Gastrocnemius medialis (tissue), 4 donors: ENCODE results near the gene ZNF778. TPM values are rescaled to one million over a fixed set of nuclear protein-coding genes. Genes with fewer than 3 reads are reported as not detected.
A peak's percentile ranks its signal among the peaks of the same experiment; 100 is the strongest.
"Not testable (repeated sequence)": the region's sequence is repeated elsewhere in the genome, so short reads cannot be mapped to it uniquely, and the experiment has no call there.

Experiments used
- ATAC-seq, 2 donors: fragments of 150-250 bp; one replicate each; pipeline ENCODE4 v1.9.1; 2016
- DNase-seq, 2 donors: peaks; one replicate each; pipeline ENCODE4 v3.0.0-alpha.2; 2019
- H3K27ac ChIP-seq, 4 donors: fragments of 200-600 bp; sonication (generic); 1 replicate in 1 of 4; 2 replicates in 3 of 4; pipeline ENCODE4 v1.5.1; 2016 to 2018; ENCODE audit warnings: mild to moderate bottlenecking in 2 of 4, moderate library complexity in 1 of 4
- H3K27me3 ChIP-seq, 3 donors: fragments of 200-600 bp; sonication (generic) in 2 of 3; 1 replicate in 1 of 3; 2 replicates in 2 of 3; pipeline versions ENCODE4 v1.5.1 to v1.6.0; 2016 to 2019; ENCODE audit warnings: mild to moderate bottlenecking in 1 of 3, moderate library complexity in 1 of 3
- H3K36me3 ChIP-seq, 2 donors: fragments of 200-600 bp; sonication (generic) in 1 of 2; one replicate each; pipeline ENCODE4 v1.5.1; 2017 to 2018
- H3K4me1 ChIP-seq, 2 donors: fragments of 200-600 bp; sonication (generic) in 1 of 2; one replicate each; pipeline ENCODE4 v1.5.1; 2016 to 2017; ENCODE audit warnings: mild to moderate bottlenecking in 2 of 2
- H3K4me3 ChIP-seq, 4 donors: fragments of 200-600 bp; sonication (generic) in 3 of 4; 1 replicate in 1 of 4; 2 replicates in 3 of 4; pipeline ENCODE4 v1.5.1; 2016 to 2019; ENCODE audit warnings: mild to moderate bottlenecking in 2 of 4
- H3K9me3 ChIP-seq, 3 donors: fragments of 200-600 bp; sonication (generic) in 2 of 3; 1 replicate in 1 of 3; 2 replicates in 2 of 3; pipeline ENCODE4 v1.5.1; 2016 to 2019
- CTCF ChIP-seq, 5 experiments: fragments of 450-650 bp in 3 of 5; fragments of 200-600 bp in 2 of 5; sonication (generic) in 2 of 5; IDR thresholded peaks in 4 of 5; conservative IDR thresholded peaks in 1 of 5; 1 replicate in 4 of 5; 2 replicates in 1 of 5; pipeline ENCODE4 v1.5.1; 2016 to 2019; ENCODE audit warnings: antibody characterized with exemption in 5 of 5, mild to moderate bottlenecking in 3 of 5, moderate library complexity in 3 of 5
- POLR2A ChIP-seq, 2 donors: fragments of 450-650 bp; IDR thresholded peaks; one replicate each; pipeline ENCODE4 v1.6.1; 2017; ENCODE audit warnings: antibody characterized with exemption in 2 of 2, mild to moderate bottlenecking in 2 of 2, moderate library complexity in 2 of 2
- in situ Hi-C, 4 donors: fragments of 200-750 bp; cut with MboI; loops; one replicate each; pipeline versions ENCODE4 v1.15.0 to v1.8.0; 2017; ENCODE audit warnings: low sequenced_read_pairs in 4 of 4
- intact Hi-C: fragments of 100-400 bp; cut with DNase I; formaldehyde crosslinking; loops from one replicate; pipeline ENCODE4 v1.15.1; 2023; ENCODE audit warnings: low total_unique reads
- total RNA-seq, 4 donors: library from RNA; depleted of rRNA; stranded (reverse); fragments of >200 nt; gene quantifications; one replicate each; pipeline versions ENCODE4 v1.1.0 to v1.2.3, GENCODE V29; 2016

Gene ZNF778
- total RNA-seq, 4 donors from 2014 or later: 10.7 to 21.3 (median 17.9) TPM

- Histone ChIP-seq H3K36me3 (peaks cover 0 to 16% of the 10 kb centered on the region in 2 donors), H3K9me3 (no peaks in the 10 kb centered on the region), H3K27ac (no peak overlapping the region), H3K4me3 (no peak overlapping the region), H3K27me3 (no peaks in the 10 kb centered on the region), H3K4me1 (no peaks in the 10 kb centered on the region)
- DNase-seq (no peak), ATAC-seq (no peak)
- intact Hi-C loops (no loop called here), in situ Hi-C loops (no loop called here)
- TF ChIP-seq CTCF (IDR thresholded peaks at IDR 0.05 in 4 of 5, conservative IDR thresholded peaks at IDR 0.05 in 1 of 5): no peak
- TF ChIP-seq POLR2A (IDR thresholded peaks at IDR 0.05): no peak
Measured at GRCh38 chr16:89189358-89190025, 28.0 kb upstream of the ZNF778 start.

DNA sequence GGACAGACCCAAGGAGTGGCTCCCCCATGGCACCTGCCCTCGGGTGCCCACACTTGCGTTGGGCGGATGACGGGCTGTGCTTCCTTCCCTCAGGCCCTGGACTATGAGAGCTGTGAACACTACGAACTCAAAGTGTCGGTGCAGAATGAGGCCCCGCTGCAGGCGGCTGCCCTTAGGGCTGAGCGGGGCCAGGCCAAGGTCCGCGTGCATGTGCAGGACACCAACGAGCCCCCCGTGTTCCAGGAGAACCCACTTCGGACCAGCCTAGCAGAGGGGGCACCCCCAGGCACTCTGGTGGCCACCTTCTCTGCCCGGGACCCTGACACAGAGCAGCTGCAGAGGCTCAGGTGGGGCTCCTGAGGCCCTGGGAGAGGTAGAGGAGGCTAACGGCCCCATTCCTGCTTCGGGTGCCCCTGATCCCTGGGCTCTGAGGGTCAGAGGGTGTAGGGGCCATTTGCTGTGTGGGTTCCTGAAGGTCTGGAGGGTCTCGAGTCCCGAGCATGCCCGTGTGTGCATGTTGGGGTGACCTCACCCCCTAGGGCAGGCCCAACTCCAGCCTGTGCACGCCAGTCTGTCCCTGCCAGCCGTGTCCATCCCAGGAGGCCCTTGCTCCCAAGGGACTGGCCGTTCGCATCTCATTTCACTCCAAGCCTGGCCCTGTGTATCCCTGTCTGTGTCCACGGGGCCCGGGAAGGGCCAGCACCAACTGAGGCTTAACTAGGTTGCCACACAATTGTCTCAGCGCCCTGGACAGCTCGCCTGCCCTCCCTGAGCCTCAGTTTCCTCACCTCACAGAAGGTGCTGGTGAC lies 27.1 kb upstream of the ZNF778 start:
- no peaks in the 10 kb centered on the region for H3K27me3 ChIP-seq
- ATAC-seq (no peak), DNase-seq (no peak)
- no peak overlapping the region for H3K4me3 ChIP-seq
- TF ChIP-seq CTCF (IDR thresholded peaks at IDR 0.05 in 4 of 5, conservative IDR thresholded peaks at IDR 0.05 in 1 of 5): no peak
- TF ChIP-seq POLR2A (IDR thresholded peaks at IDR 0.05): no peak
- peaks cover 0 to 17% of the 10 kb centered on the region in 2 donors for H3K36me3 ChIP-seq
- no peak overlapping the region for H3K27ac ChIP-seq
- H3K4me1 ChIP-seq: no peaks in the 10 kb centered on the region
- no peaks in the 10 kb centered on the region for H3K9me3 ChIP-seq
- intact Hi-C loops (no loop called here), in situ Hi-C loops (no loop called here)

- Histone ChIP-seq H3K27ac (no peak overlapping the region), H3K27me3 (no peaks in the 10 kb centered on the region), H3K9me3 (no peaks in the 10 kb centered on the region), H3K4me3 (no peak overlapping the region), H3K4me1 (no peaks in the 10 kb centered on the region), H3K36me3 (peaks cover 0 to 17% of the 10 kb centered on the region in 2 donors)
- TF ChIP-seq CTCF (IDR thresholded peaks at IDR 0.05 in 4 of 5, conservative IDR thresholded peaks at IDR 0.05 in 1 of 5) (no peak), POLR2A (IDR thresholded peaks at IDR 0.05) (no peak)
- DNase-seq: no peak
- in situ Hi-C loops: no loop called here
- intact Hi-C loops: no loop called here
- ATAC-seq: no peak
Measured at GRCh38 chr16:89191033-89191900, 26.2 kb upstream of the ZNF778 start.

GRCh38 chr16:89191901-89192185 lies 25.7 kb upstream of the ZNF778 start:
- no peak for TF ChIP-seq CTCF (IDR thresholded peaks at IDR 0.05 in 4 of 5, conservative IDR thresholded peaks at IDR 0.05 in 1 of 5)
- TF ChIP-seq POLR2A (IDR thresholded peaks at IDR 0.05): no peak
- in situ Hi-C loops: no loop called here
- Histone ChIP-seq H3K27me3 (no peaks in the 10 kb centered on the region), H3K9me3 (no peaks in the 10 kb centered on the region), H3K4me1 (no peaks in the 10 kb centered on the region), H3K36me3 (peaks cover 0 to 15% of the 10 kb centered on the region in 2 donors), H3K27ac (no peak overlapping the region), H3K4me3 (peak overlapping the region in 2 of 4 donors; percentile 15 to 22)
- intact Hi-C loops: no loop called here
- ATAC-seq (no peak), DNase-seq (no peak)

GRCh38 chr16:89192186-89192955 lies 25.1 kb upstream of the ZNF778 start:
- H3K27me3 ChIP-seq, in situ Hi-C loops, ATAC-seq, H3K27ac ChIP-seq, H3K9me3 ChIP-seq, DNase-seq, intact Hi-C loops, H3K4me1 ChIP-seq: not testable (repeated sequence)
- peak overlapping the region in 2 of 4 donors; percentile 15 to 22 for H3K4me3 ChIP-seq
- H3K36me3 ChIP-seq: peaks cover 0 to 14% of the 10 kb centered on the region in 2 donors
